Colon (tissue), 2 donors: ENCODE data around the gene PPP1R7.

Experiments used
- FAIRE-seq: peaks from 2 replicates; lab custom pipeline; 2012; peaks lifted over from hg19 to GRCh38; lab: Jason Lieb, UNC
- donor health status: control.
- donor health status: control.

The PPP1R7 gene

GRCh38 chr2:241121008-241121407 lies 29.3 kb upstream of the PPP1R7 start:
- FAIRE-seq: no peak

GRCh38 chr2:241122376-241123002 lies 27.8 kb upstream of the PPP1R7 start:
- no peak for FAIRE-seq

- FAIRE-seq: no peak
Measured at GRCh38 chr2:241123816-241124536, 26.3 kb upstream of the PPP1R7 start.

GRCh38 chr2:241125626-241126025 lies 24.6 kb upstream of the PPP1R7 start:
- FAIRE-seq: no peak

- no peak for FAIRE-seq
Measured at GRCh38 chr2:241126201-241126611, 24.1 kb upstream of the PPP1R7 start.

GRCh38 chr2:241126771-241127202 lies 23.5 kb upstream of the PPP1R7 start:
- FAIRE-seq: no peak

GRCh38 chr2:241128266-241128665 lies 22.0 kb upstream of the PPP1R7 start:
- no peak for FAIRE-seq

GRCh38 chr2:241129086-241129871 lies 21.0 kb upstream of the PPP1R7 start:
- no peak for FAIRE-seq

GRCh38 chr2:241130316-241130715 lies 20.0 kb upstream of the PPP1R7 start:
- no peak for FAIRE-seq

- FAIRE-seq: no peak
Measured at GRCh38 chr2:241131531-241131930, 18.7 kb upstream of the PPP1R7 start.

- no peak for FAIRE-seq
Measured at GRCh38 chr2:241132538-241133435, 17.5 kb upstream of the PPP1R7 start.

GRCh38 chr2:241133436-241133820 lies 16.8 kb upstream of the PPP1R7 start:
- FAIRE-seq: no peak

GRCh38 chr2:241134711-241135110 lies 15.6 kb upstream of the PPP1R7 start:
- FAIRE-seq: no peak

GRCh38 chr2:241135737-241136136 lies 14.5 kb upstream of the PPP1R7 start:
- FAIRE-seq: no peak

GRCh38 chr2:241136191-241136590 lies 14.1 kb upstream of the PPP1R7 start:
- FAIRE-seq: no peak

- no peak for FAIRE-seq
Measured at GRCh38 chr2:241136661-241137260, 13.5 kb upstream of the PPP1R7 start.

GRCh38 chr2:241137276-241138190 lies 12.7 kb upstream of the PPP1R7 start:
- no peak for FAIRE-seq

GRCh38 chr2:241138471-241138870 lies 11.8 kb upstream of the PPP1R7 start:
- FAIRE-seq: no peak

GRCh38 chr2:241139531-241140444 lies 10.5 kb upstream of the PPP1R7 start:
- FAIRE-seq: no peak
